Occipital lobe (tissue), 2 donors: ENCODE data around the gene LDB2. TPM values are rescaled to one million over a fixed set of nuclear protein-coding genes. Genes with fewer than 3 reads are reported as not detected.

Source experiments
- DNase-seq: peaks from one replicate; lab custom pipeline; 2025; lab: John Stamatoyannopoulos, UW
- total RNA-seq: library from RNA; depleted of rRNA; stranded (reverse); fragments of >200 nt; gene quantifications from one replicate; pipeline ENCODE4 v1.2.3, GENCODE V29; 2014

Gene LDB2
- total RNA-seq, 1 donor from 2014 or later = 146 TPM

- no peak for DNase-seq
Measured at GRCh38 chr4:16687011-16687410, 211.4 kb downstream of the LDB2 start.

- DNase-seq = no peak
Measured at GRCh38 chr4:16686195-16686594, 212.2 kb downstream of the LDB2 start.

- no peak for DNase-seq
Measured at GRCh38 chr4:16685536-16685935, 212.9 kb downstream of the LDB2 start.

- DNase-seq = no peak
Measured at GRCh38 chr4:16684935-16685334, 213.5 kb downstream of the LDB2 start.

- DNase-seq = no peak
Measured at GRCh38 chr4:16684097-16684496, 214.3 kb downstream of the LDB2 start.

- no peak for DNase-seq
Measured at GRCh38 chr4:16682975-16683374, 215.5 kb downstream of the LDB2 start.

- DNase-seq = no peak
Measured at GRCh38 chr4:16677001-16677944, 221.2 kb downstream of the LDB2 start.

- DNase-seq = no peak
Measured at GRCh38 chr4:16676230-16676770, 222.1 kb downstream of the LDB2 start.

- DNase-seq = no peak
Measured at GRCh38 chr4:16674082-16674481, 224.4 kb downstream of the LDB2 start.

- no peak for DNase-seq
Measured at GRCh38 chr4:16672421-16672820, 226.0 kb downstream of the LDB2 start.

GRCh38 chr4:16671741-16672140, 226.7 kb downstream of the LDB2 start:
- DNase-seq = no peak

GRCh38 chr4:16670727-16671126, 227.7 kb downstream of the LDB2 start:
- no peak for DNase-seq

- no peak for DNase-seq
Measured at GRCh38 chr4:16669036-16669435, 229.4 kb downstream of the LDB2 start.

GRCh38 chr4:16668488-16668887, 230.0 kb downstream of the LDB2 start:
- DNase-seq = no peak

- no peak for DNase-seq
Measured at GRCh38 chr4:16667464-16667863, 231.0 kb downstream of the LDB2 start.

- DNase-seq = no peak
Measured at GRCh38 chr4:16665942-16666551, 232.4 kb downstream of the LDB2 start.

GRCh38 chr4:16663732-16664131, 234.7 kb downstream of the LDB2 start:
- DNase-seq = no peak

GRCh38 chr4:16663307-16663706, 235.1 kb downstream of the LDB2 start:
- DNase-seq = no peak

GRCh38 chr4:16661813-16662212, 236.6 kb downstream of the LDB2 start:
- DNase-seq = no peak

- no peak for DNase-seq
Measured at GRCh38 chr4:16660656-16661055, 237.8 kb downstream of the LDB2 start.

- DNase-seq = no peak
Measured at GRCh38 chr4:16659694-16660093, 238.8 kb downstream of the LDB2 start.

GRCh38 chr4:16659079-16659478, 239.4 kb downstream of the LDB2 start:
- DNase-seq = no peak

- no peak for DNase-seq
Measured at GRCh38 chr4:16658183-16658582, 240.3 kb downstream of the LDB2 start.
